ENCODE data around the gene UQCC5.
"Not testable (repeated sequence)": the region's sequence is repeated elsewhere in the genome, so short reads cannot be mapped to it uniquely, and the experiment has no call there.

Gene UQCC5

GRCh38 chr3:52524752-52525679, 11.4 kb upstream of the UQCC5 start:
- DNase-seq (no peak), ATAC-seq (no peak)
- Mint-ChIP-seq H3K9me3 (no peaks in the 10 kb centered on the region), H3K36me3 (ENCODE audit: low read depth) (peaks cover 6% of the 10 kb centered on the region), H3K4me1 (no peaks in the 10 kb centered on the region), H3K27me3 (no peaks in the 10 kb centered on the region), H3K4me3 (no peak overlapping the region), H3K27ac (no peak overlapping the region)

GRCh38 chr3:52525680-52526561, 10.5 kb upstream of the UQCC5 start:
- no peak overlapping the region for H3K27ac Mint-ChIP-seq
- no peak for DNase-seq
- no peak for ATAC-seq

GRCh38 chr3:52526671-52527038, 9.8 kb upstream of the UQCC5 start:
- ATAC-seq; H3K27ac Mint-ChIP-seq; H3K9me3 Mint-ChIP-seq; H3K4me1 Mint-ChIP-seq; H3K36me3 Mint-ChIP-seq (ENCODE audit: low read depth); H3K4me3 Mint-ChIP-seq; DNase-seq; H3K27me3 Mint-ChIP-seq: not testable (repeated sequence)

More at GRCh38 chr3:52525680-52526561, 10.5 kb upstream of the UQCC5 start:
- H3K36me3 Mint-ChIP-seq (ENCODE audit: low read depth), result peaks cover 6% of the 10 kb centered on the region
- no peak overlapping the region for H3K4me3 Mint-ChIP-seq
- H3K4me1 Mint-ChIP-seq, result no peaks in the 10 kb centered on the region
- no peaks in the 10 kb centered on the region for H3K27me3 Mint-ChIP-seq
- no peaks in the 10 kb centered on the region for H3K9me3 Mint-ChIP-seq

GRCh38 chr3:52527039-52527731, 9.2 kb upstream of the UQCC5 start:
- Mint-ChIP-seq H3K4me1 (peaks cover 4% of the 10 kb centered on the region), H3K36me3 (ENCODE audit: low read depth) (peaks cover 6% of the 10 kb centered on the region), H3K27ac (no peak overlapping the region), H3K27me3 (no peaks in the 10 kb centered on the region), H3K9me3 (no peaks in the 10 kb centered on the region), H3K4me3 (no peak overlapping the region)
- DNase-seq (no peak), ATAC-seq (no peak)

GRCh38 chr3:52527732-52528585, 8.4 kb upstream of the UQCC5 start:
- H3K4me1 Mint-ChIP-seq, result peaks cover 9% of the 10 kb centered on the region
- H3K4me3 Mint-ChIP-seq, result no peak overlapping the region
- no peaks in the 10 kb centered on the region for H3K27me3 Mint-ChIP-seq
- H3K36me3 Mint-ChIP-seq (ENCODE audit: low read depth), result peaks cover 6% of the 10 kb centered on the region
- DNase-seq (no peak), ATAC-seq (no peak)
- no peaks in the 10 kb centered on the region for H3K9me3 Mint-ChIP-seq
- H3K27ac Mint-ChIP-seq, result no peak overlapping the region

- DNase-seq (no peak), ATAC-seq (no peak)
- peaks cover 9% of the 10 kb centered on the region for H3K4me1 Mint-ChIP-seq
- peaks cover 6% of the 10 kb centered on the region for H3K36me3 Mint-ChIP-seq (ENCODE audit: low read depth)
- H3K4me3 Mint-ChIP-seq, result no peak overlapping the region
- H3K27me3 Mint-ChIP-seq, result no peaks in the 10 kb centered on the region
- H3K27ac Mint-ChIP-seq, result no peak overlapping the region
- no peaks in the 10 kb centered on the region for H3K9me3 Mint-ChIP-seq
Measured at GRCh38 chr3:52528586-52529375, 7.6 kb upstream of the UQCC5 start.

- DNase-seq (no peak), ATAC-seq (no peak)
- Mint-ChIP-seq H3K4me1 (peaks cover 12% of the 10 kb centered on the region), H3K27ac (no peak overlapping the region), H3K4me3 (no peak overlapping the region), H3K36me3 (ENCODE audit: low read depth) (no peaks in the 10 kb centered on the region), H3K27me3 (no peaks in the 10 kb centered on the region), H3K9me3 (no peaks in the 10 kb centered on the region)
Measured at GRCh38 chr3:52529376-52530333, 6.8 kb upstream of the UQCC5 start.

- Mint-ChIP-seq H3K36me3 (ENCODE audit: low read depth) (no peaks in the 10 kb centered on the region), H3K27ac (no peak overlapping the region), H3K9me3 (no peaks in the 10 kb centered on the region), H3K4me1 (peaks cover 21% of the 10 kb centered on the region), H3K4me3 (no peak overlapping the region), H3K27me3 (no peaks in the 10 kb centered on the region)
- no peak for DNase-seq
- ATAC-seq, result no peak
Measured at GRCh38 chr3:52530918-52531826, 5.2 kb upstream of the UQCC5 start.

- ATAC-seq (no peak), DNase-seq (no peak)
- Mint-ChIP-seq H3K27me3 (no peaks in the 10 kb centered on the region), H3K4me1 (peaks cover 23% of the 10 kb centered on the region), H3K36me3 (ENCODE audit: low read depth) (no peaks in the 10 kb centered on the region), H3K27ac (peak overlapping the region; percentile 69), H3K9me3 (no peaks in the 10 kb centered on the region), H3K4me3 (peak overlapping the region; percentile 83)
Measured at GRCh38 chr3:52531860-52532516, 4.4 kb upstream of the UQCC5 start.

- Mint-ChIP-seq H3K27ac (peak overlapping the region; percentile 69), H3K27me3 (no peaks in the 10 kb centered on the region), H3K36me3 (ENCODE audit: low read depth) (peaks cover 3% of the 10 kb centered on the region), H3K9me3 (no peaks in the 10 kb centered on the region), H3K4me3 (peak overlapping the region; percentile 83), H3K4me1 (peaks cover 28% of the 10 kb centered on the region)
- ATAC-seq (no peak), DNase-seq (peak; percentile 40)
Measured at GRCh38 chr3:52532517-52532837, 3.9 kb upstream of the UQCC5 start.

GRCh38 chr3:52532838-52533622, 3.4 kb upstream of the UQCC5 start:
- Mint-ChIP-seq H3K36me3 (ENCODE audit: low read depth) (peaks cover 8% of the 10 kb centered on the region), H3K27ac (peak overlapping the region; percentile 69), H3K9me3 (no peaks in the 10 kb centered on the region), H3K4me1 (peaks cover 33% of the 10 kb centered on the region), H3K27me3 (no peaks in the 10 kb centered on the region), H3K4me3 (peak overlapping the region; percentile 83)
- peak; percentile 2 for ATAC-seq
- DNase-seq, result peak; percentile 35
